Stomach (tissue), 9 donors: ENCODE data around the gene CEP112. TPM values are rescaled to one million over a fixed set of nuclear protein-coding genes. Genes with fewer than 3 reads are reported as not detected.
A peak's percentile ranks its signal among the peaks of the same experiment; 100 is the strongest.

Source experiments
- DNase-seq, 2 donors: peaks; one replicate each; pipeline versions ENCODE4 v3.0.0 to v3.0.0-alpha.2; 2013 to 2019
- H3K27ac ChIP-seq, 5 donors: fragments of 200-600 bp in 4 of 5; sonication (generic) in 4 of 5; one replicate each; pipeline ENCODE4 v1.5.1; 2013 to 2019; ENCODE audit warnings: mild to moderate bottlenecking in 1 of 5, moderate library complexity in 1 of 5
- H3K27me3 ChIP-seq, 3 donors: fragments of 200-600 bp; sonication (generic); one replicate each; pipeline ENCODE4 v1.5.1; 2017 to 2019; ENCODE audit warnings: mixed run types in 1 of 3
- H3K36me3 ChIP-seq, 4 donors: fragments of 200-600 bp; sonication (generic); 1 replicate in 3 of 4; 2 replicates in 1 of 4; pipeline ENCODE4 v1.5.1; 2016 to 2019
- H3K4me1 ChIP-seq, 4 donors: fragments of 200-600 bp; sonication (generic); one replicate each; pipeline ENCODE4 v1.5.1; 2016 to 2019
- H3K4me3 ChIP-seq, 4 donors: fragments of 200-600 bp; sonication (generic) in 3 of 4; one replicate each; pipeline ENCODE4 v1.5.1; 2016 to 2019; ENCODE audit warnings: mild to moderate bottlenecking in 1 of 4
- H3K9me3 ChIP-seq, 4 donors: fragments of 200-600 bp; sonication (generic); one replicate each; pipeline ENCODE4 v1.5.1; 2016 to 2019
- CTCF ChIP-seq, 7 experiments: fragments of 450-650 bp in 4 of 7; fragments of 200-600 bp in 3 of 7; sonication (generic) in 3 of 7; IDR thresholded peaks; one replicate each; pipeline ENCODE4 v1.5.1; 2016 to 2019; ENCODE audit warnings: antibody characterized with exemption in 7 of 7, control low read depth in 2 of 7, mild to moderate bottlenecking in 1 of 7
- EP300 ChIP-seq: sonication (generic); formaldehyde crosslinking; IDR thresholded peaks from one replicate; pipeline ENCODE4 v1.6.1; 2017; ENCODE audit warnings: antibody characterized with exemption
- POLR2A ChIP-seq, 4 donors: fragments of 450-650 bp; IDR thresholded peaks; one replicate each; pipeline ENCODE4 v1.6.1; 2016; ENCODE audit warnings: antibody characterized with exemption in 4 of 4, control low read depth in 2 of 4, mild to moderate bottlenecking in 1 of 4, moderate library complexity in 1 of 4
- POLR2AphosphoS5 ChIP-seq, 3 donors: sonication (generic); formaldehyde crosslinking; IDR thresholded peaks; one replicate each; pipeline ENCODE4 v1.6.1; 2016; ENCODE audit warnings: antibody characterized with exemption in 3 of 3
- WGBS, 5 donors: extraction: QIAGEN DNeasy Blood & Tissue Kit in 3 of 5; methylation state at CpG; one replicate each; pipeline versions ENCODE4 v1.1.5 to v1.1.7; 2013 to 2018; 5-methylcytosine and 5-hydroxymethylcytosine counted together
- intact Hi-C: fragments of 100-400 bp; cut with DNase I; formaldehyde crosslinking; loops from one replicate; pipeline ENCODE4 v1.15.1; 2023; ENCODE audit warnings: low total_unique reads
- polyA plus RNA-seq, 3 donors: library from polyadenylated mRNA; stranded (reverse); fragments of 200-250 nt; gene quantifications; one replicate each; pipeline ENCODE4 v1.2.3, GENCODE V29; 2013
- total RNA-seq, 5 donors: library from RNA; depleted of rRNA; stranded (reverse); fragments of >200 nt; gene quantifications; one replicate each; pipeline versions ENCODE4 v1.1.0 to v1.2.3, GENCODE V29; 2014 to 2016
- donor health status: healthy with polysubstance abuse.
- donor health status: Bipolar disorder and iron deficiency.
- donor health status: healthy.

CEP112 gene
- total and polyA plus RNA-seq, 8 donors: 3.5 to 108 (median 13.3) TPM

DNA sequence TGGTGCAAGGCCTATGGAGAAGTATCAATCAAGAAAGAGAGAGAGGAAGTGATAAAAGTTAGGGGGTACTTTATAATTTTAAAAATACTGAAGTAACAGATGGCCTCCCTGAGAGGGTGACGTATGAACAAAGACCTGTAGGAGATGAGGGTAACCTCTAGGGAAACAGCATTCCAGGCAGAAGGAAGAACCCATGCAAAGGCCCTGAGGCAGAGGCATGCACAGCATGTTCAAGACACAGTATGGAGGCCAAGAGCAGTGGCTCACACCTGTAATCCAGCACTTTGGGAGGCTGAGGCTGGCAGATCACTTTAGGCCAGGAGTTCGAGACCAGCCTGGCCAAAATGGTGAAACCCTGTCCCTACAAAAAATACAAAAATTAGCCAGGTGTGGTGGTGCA is 437.9 kb downstream of the CEP112 start:
- TF ChIP-seq EP300 (no peak), CTCF (IDR thresholded peaks at IDR 0.05) (no peak), POLR2A (IDR thresholded peaks at IDR 0.05) (no peak), POLR2AphosphoS5 (IDR thresholded peaks at IDR 0.05) (no peak)
- no peaks in the 10 kb centered on the region for H3K36me3 ChIP-seq
- H3K9me3 ChIP-seq: no peaks in the 10 kb centered on the region
- DNase-seq: no peak
- 90 to 98% (median 94%) methylated on average over 2 of the region's 2 CpGs for WGBS, 5 donors
- H3K4me3 ChIP-seq: no peak overlapping the region
- intact Hi-C loops: no loop called here
- H3K4me1 ChIP-seq: peaks cover 0 to 21% (median 14%) of the 10 kb centered on the region in 4 donors
- no peaks in the 10 kb centered on the region for H3K27me3 ChIP-seq
- H3K27ac ChIP-seq: no peak overlapping the region

DNA sequence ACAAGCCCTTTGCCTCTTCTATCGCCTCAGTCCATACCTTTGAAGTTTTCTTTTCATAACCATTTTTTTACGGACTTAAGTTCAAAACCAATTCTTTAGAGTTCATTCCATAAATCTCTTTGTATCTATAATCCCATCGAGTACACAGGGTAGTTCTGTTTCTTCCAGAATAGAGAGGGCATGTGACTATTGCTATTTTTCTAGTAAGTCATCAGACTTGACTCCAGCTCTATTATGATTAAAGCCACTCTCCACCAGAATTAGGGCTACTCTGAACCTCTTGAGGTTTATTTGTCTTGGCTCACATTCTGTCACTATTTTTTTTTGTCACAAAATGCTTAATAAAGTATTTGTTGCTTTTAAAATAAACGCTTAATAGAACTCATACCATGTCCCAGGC is 438.6 kb downstream of the CEP112 start:
- no peaks in the 10 kb centered on the region for H3K9me3 ChIP-seq
- no peaks in the 10 kb centered on the region for H3K36me3 ChIP-seq
- TF ChIP-seq POLR2A (IDR thresholded peaks at IDR 0.05): no peak
- TF ChIP-seq EP300: no peak
- no peak for TF ChIP-seq POLR2AphosphoS5 (IDR thresholded peaks at IDR 0.05)
- no peak for TF ChIP-seq CTCF (IDR thresholded peaks at IDR 0.05)
- DNase-seq: no peak
- intact Hi-C loops: no loop called here
- H3K27ac ChIP-seq: no peak overlapping the region
- whole genome bisulfite sequencing, 5 donors: 51 to 56% (median 54%) methylated on average over 4 of the region's 4 CpGs
- H3K27me3 ChIP-seq: no peaks in the 10 kb centered on the region
- no peak overlapping the region for H3K4me3 ChIP-seq
- H3K4me1 ChIP-seq: peaks cover 0 to 27% (median 14%) of the 10 kb centered on the region in 4 donors

DNA sequence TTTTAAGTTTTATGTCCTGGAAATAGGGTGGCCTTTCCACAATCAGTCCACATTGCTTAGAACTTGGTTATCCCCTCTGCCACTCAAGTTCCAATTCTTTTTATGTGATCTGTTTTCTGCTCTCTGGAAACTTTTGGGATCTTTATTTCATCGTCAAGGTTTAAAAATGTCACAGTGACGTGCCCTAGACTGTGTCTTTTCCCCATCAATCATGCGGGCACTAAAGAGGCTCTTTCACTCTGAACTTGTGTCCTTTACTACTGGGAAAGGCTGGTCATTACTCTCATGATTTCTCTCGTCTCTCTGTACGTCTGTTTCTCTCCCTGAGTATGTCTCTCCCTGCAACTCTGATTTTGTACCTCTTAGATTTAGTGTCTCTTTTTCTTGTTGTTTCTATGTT is 440.7 kb downstream of the CEP112 start:
- TF ChIP-seq POLR2AphosphoS5 (IDR thresholded peaks at IDR 0.05) (no peak), POLR2A (IDR thresholded peaks at IDR 0.05) (no peak), EP300 (no peak), CTCF (IDR thresholded peaks at IDR 0.05) (no peak)
- H3K27ac ChIP-seq: no peak overlapping the region
- no peak overlapping the region for H3K4me3 ChIP-seq
- H3K27me3 ChIP-seq: no peaks in the 10 kb centered on the region
- peaks cover 0 to 29% (median 14%) of the 10 kb centered on the region in 4 donors for H3K4me1 ChIP-seq
- no peak for DNase-seq
- H3K36me3 ChIP-seq: no peaks in the 10 kb centered on the region
- intact Hi-C loops: no loop called here
- WGBS, 5 donors: 53 to 83% (median 66%) methylated on average over 5 of the region's 5 CpGs
- no peaks in the 10 kb centered on the region for H3K9me3 ChIP-seq

DNA sequence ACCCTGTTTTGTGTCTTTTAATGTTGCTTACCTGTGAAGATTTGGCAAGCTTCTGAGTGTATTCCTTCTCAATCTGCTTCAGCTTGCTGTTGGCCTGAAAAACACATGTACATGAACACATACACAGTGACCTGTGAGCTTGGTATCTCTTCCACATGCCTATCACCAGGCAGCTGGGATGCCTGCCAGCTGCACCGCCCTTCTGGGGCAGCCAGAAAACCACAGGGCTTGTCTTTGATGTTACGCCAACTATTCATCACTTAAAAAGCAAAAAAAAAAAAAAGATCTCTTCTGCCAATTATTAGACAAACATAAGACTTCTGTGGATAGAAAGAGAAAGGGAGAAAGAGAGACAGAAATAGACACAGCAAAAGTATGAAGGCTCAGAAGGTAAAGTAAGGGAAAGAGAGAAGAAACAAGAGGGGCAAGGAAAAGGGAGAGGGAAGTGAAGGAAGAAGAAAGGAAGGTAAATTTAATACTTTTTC is 441.3 kb downstream of the CEP112 start:
- H3K4me1 ChIP-seq: peaks cover 0 to 29% (median 14%) of the 10 kb centered on the region in 4 donors
- no peaks in the 10 kb centered on the region for H3K9me3 ChIP-seq
- H3K36me3 ChIP-seq: no peaks in the 10 kb centered on the region
- no peak overlapping the region for H3K27ac ChIP-seq
- DNase-seq: peak; percentile 85 to 87
- H3K4me3 ChIP-seq: no peak overlapping the region
- 10 to 21% (median 12%) methylated on average over 2 of the region's 2 CpGs for WGBS, 5 donors
- intact Hi-C loops: no loop called here
- no peaks in the 10 kb centered on the region for H3K27me3 ChIP-seq
- TF ChIP-seq EP300 (no peak), POLR2A (IDR thresholded peaks at IDR 0.05) (no peak), CTCF (IDR thresholded peaks at IDR 0.05) (no peak), POLR2AphosphoS5 (IDR thresholded peaks at IDR 0.05) (peak in 2 of 3 donors; percentile 70 to 86)
